K562 (cell line): ENCODE results near the gene RACK1. TPM values are rescaled to one million over a fixed set of nuclear protein-coding genes. Genes with fewer than 3 reads are reported as not detected.

Experiments used
- ATAC-seq: fragments of 200-7000 bp; cut with Tn5 transposase; 3 replicates; pipeline ENCODE4 v1.9.1; 2020; ENCODE audit warnings: moderate library complexity
- BruUV-seq: library from RNA; stranded (reverse); fragments of 400-500 nt; replicated peaks from 2 replicates; lab custom pipeline; 2021; lab: Mats Ljungman, UMichigan
- CTCF ChIA-PET: fragments of 300-600 bp; formaldehyde crosslinking; extraction: SDS; loops from one replicate; lab custom pipeline; 2021; ENCODE audit warnings: low intra/inter-chr PET ratio; lab: Yijun Ruan, JAX
- POLR2A ChIA-PET: fragments of 300-600, 350-650 bp; sonication (Branson Sonifier 250); formaldehyde crosslinking; extraction: SDS; loops from one replicate; lab custom pipeline; 2021; ENCODE audit warnings: antibody characterized with exemption, inconsistent platforms; lab: Yijun Ruan, JAX
- DNase-seq, 4 experiments: peaks; one replicate each; pipeline versions ENCODE4 v3.0.0 to v3.0.0-alpha.2; 2011 to 2018; ENCODE audit warnings: low spot score in 3 of 4, mixed read lengths in 3 of 4; ENCODE audit errors: extremely low read depth in 1 of 4
- FAIRE-seq: peaks from 2 replicates; lab custom pipeline; 2011; peaks lifted over from hg19 to GRCh38; lab: Jason Lieb, UNC
- H2AFZ ChIP-seq: 2 replicates; pipeline ENCODE4 v1.6.0; 2011; ENCODE audit warnings: low read depth, low read length, control low read depth, inconsistent platforms
- H3K27ac ChIP-seq: fragments of 200-600 bp; 3 replicates; pipeline ENCODE4 v1.8.0; 2011; ENCODE audit warnings: low read depth, mild to moderate bottlenecking, control low read depth, inconsistent platforms, low read length, moderate library complexity, mixed read lengths; ENCODE audit errors: extremely low read depth
- H3K27me3 ChIP-seq, 2 experiments: fragments of 300-600 bp in 1 of 2; 2 replicates in 1 of 2; 3 replicates in 1 of 2; pipeline versions ENCODE4 v1.6.0 to v1.8.0; 2011; ENCODE audit warnings: inconsistent platforms in 2 of 2, low read length in 2 of 2, mild to moderate bottlenecking in 1 of 2, mixed read lengths in 1 of 2, moderate library complexity in 1 of 2; ENCODE audit not compliant: control insufficient read depth in 2 of 2, insufficient read depth in 2 of 2
- H3K36me3 ChIP-seq: fragments of 300-600 bp; 3 replicates; pipeline ENCODE4 v1.8.0; 2011; ENCODE audit warnings: mild to moderate bottlenecking, low read length, inconsistent platforms; ENCODE audit not compliant: control insufficient read depth, insufficient read depth
- H3K4me1 ChIP-seq, 2 experiments: fragments of 200-600 bp in 1 of 2; replicated peaks in 1 of 2; 2 replicates in 1 of 2; 3 replicates in 1 of 2; pipeline versions ENCODE4 v1.5.1 to v1.8.0; 2011; ENCODE audit warnings: inconsistent platforms in 2 of 2, low read length in 2 of 2, mild to moderate bottlenecking in 1 of 2, mixed read lengths in 1 of 2, moderate library complexity in 1 of 2; ENCODE audit not compliant: control insufficient read depth in 2 of 2, insufficient read depth in 2 of 2
- H3K4me2 ChIP-seq: 2 replicates; pipeline ENCODE4 v1.6.1; 2011; ENCODE audit warnings: low read length, control low read depth, inconsistent platforms, mixed read lengths; ENCODE audit not compliant: insufficient read depth
- H3K4me3 ChIP-seq: fragments of 200-600 bp; sonication (generic), shearing (Covaris generic); 2 replicates; pipeline ENCODE4 v1.5.1; 2016; ENCODE audit warnings: control low read depth, inconsistent platforms
- H3K79me2 ChIP-seq: fragments of 200-600 bp; 3 replicates; pipeline ENCODE4 v1.8.0; 2011; ENCODE audit warnings: low read length, inconsistent platforms; ENCODE audit not compliant: control insufficient read depth, insufficient read depth
- H3K9ac ChIP-seq, 2 experiments: 2 replicates each; pipeline versions ENCODE4 v1.6.0 to v1.6.1; 2011; ENCODE audit warnings: low read depth in 2 of 2, low read length in 2 of 2, control low read depth in 1 of 2, inconsistent platforms in 1 of 2, mild to moderate bottlenecking in 1 of 2, mixed read lengths in 1 of 2; ENCODE audit not compliant: insufficient read depth in 1 of 2
- H3K9me1 ChIP-seq: one replicate; pipeline ENCODE4 v1.6.0; 2011; ENCODE audit warnings: inconsistent platforms, mild to moderate bottlenecking, low read length, moderate library complexity; ENCODE audit not compliant: control insufficient read depth, insufficient read depth
- H3K9me3 ChIP-seq: replicated peaks from 2 replicates; pipeline ENCODE4 v1.5.1; 2011; ENCODE audit warnings: low read depth, low read length, inconsistent platforms; ENCODE audit not compliant: control insufficient read depth, insufficient read depth
- H4K20me1 ChIP-seq: replicated peaks from 2 replicates; pipeline ENCODE4 v1.6.1; 2011; ENCODE audit warnings: low read length, inconsistent platforms, mixed read lengths; ENCODE audit not compliant: control insufficient read depth, insufficient read depth
- ATF6 ChIP-seq: sonication (generic); formaldehyde crosslinking; IDR thresholded peaks from 2 replicates; pipeline ENCODE4 v1.4.0; 2020; ENCODE audit warnings: mild to moderate bottlenecking, missing genetic modification reagents
- CBX5 ChIP-seq: IDR thresholded peaks from 2 replicates; pipeline ENCODE4 v1.6.1; 2014; ENCODE audit warnings: low read depth, borderline replicate concordance
- CREB1 ChIP-seq, 2 experiments: sonication (generic) in 1 of 2; formaldehyde crosslinking in 1 of 2; IDR thresholded peaks; 2 replicates each; pipeline versions ENCODE4 v1.6.1 to v1.8.0; 2012 to 2022; ENCODE audit warnings: inconsistent platforms in 1 of 2, mild to moderate bottlenecking in 1 of 2, missing genetic modification reagents in 1 of 2, moderate library complexity in 1 of 2
- DEAF1 ChIP-seq: fragments of 450-650 bp; formaldehyde crosslinking; IDR thresholded peaks from 2 replicates; pipeline ENCODE4 v1.4.0; 2020; ENCODE audit warnings: mild to moderate bottlenecking, moderate library complexity
- ELK1 ChIP-seq: sonication (generic); formaldehyde crosslinking; IDR thresholded peaks from 2 replicates; pipeline ENCODE4 v1.8.1; 2022; ENCODE audit warnings: missing genetic modification reagents
- FOS ChIP-seq: IDR thresholded peaks from 3 replicates; pipeline ENCODE4 v1.6.1; 2011; ENCODE audit not compliant: insufficient read length; ENCODE audit errors: extremely low read depth
- POLR3G ChIP-seq: IDR thresholded peaks from 2 replicates; pipeline ENCODE4 v1.6.1; 2011; ENCODE audit not compliant: insufficient read length, insufficient replicate concordance; ENCODE audit errors: extremely low read depth
- RUNX1 ChIP-seq: sonication (generic); IDR thresholded peaks from 2 replicates; pipeline ENCODE4 v1.6.1; 2016; ENCODE audit warnings: antibody characterized with exemption, low read depth
- ZBTB12 ChIP-seq: fragments of 250-450 bp; sonication (Bioruptor Pico); IDR thresholded peaks from 2 replicates; pipeline ENCODE4 v1.4.0; 2020
- ZKSCAN3 ChIP-seq: fragments of 250-450 bp; sonication (Bioruptor Pico); IDR thresholded peaks from 2 replicates; pipeline ENCODE4 v1.4.0; 2020
- ZNF140 ChIP-seq: fragments of 250-450 bp; sonication (Bioruptor Pico); IDR thresholded peaks from 2 replicates; pipeline ENCODE4 v1.8.0; 2021; ENCODE audit warnings: moderate library complexity, mild to moderate bottlenecking, inconsistent platforms
- ZNF695 ChIP-seq: fragments of 450-650 bp; formaldehyde crosslinking; IDR thresholded peaks from 2 replicates; pipeline ENCODE4 v1.4.0; 2020; ENCODE audit warnings: mild to moderate bottlenecking, moderate library complexity
- whole genome bisulfite sequencing: fragments of 100-300 bp; shearing (Covaris generic); methylation state at CpG from one replicate; pipeline ENCODE4 v1.1.6; 2016; ENCODE audit warnings: low coverage, mixed read lengths; ENCODE audit not compliant: insufficient coverage; ENCODE audit errors: missing lambda C conversion rate; 5-methylcytosine and 5-hydroxymethylcytosine counted together
- in situ Hi-C: fragments of 300-500 bp; cut with MboI; formaldehyde crosslinking; loops from 4 replicates; pipeline ENCODE4 v1.15.0; 2018; ENCODE audit warnings: inconsistent platforms, mixed read lengths
- intact Hi-C: fragments of 100-400 bp; cut with micrococcal nuclease; formaldehyde crosslinking; loops from 2 replicates; pipeline ENCODE4 v1.14.2; 2022
- polyA plus RNA-seq, 8 experiments: library from polyadenylated mRNA; depleted of rRNA in 4 of 8; stranded (reverse) in 5 of 8; unstranded in 3 of 8; fragments of >200 nt; fragmentation: Nextera tagmentation in 2 of 8; fragmentation: Illumina TruSeq in 1 of 8; extraction: Ambion mirVana in 2 of 8; extraction: Trizol in 1 of 8; gene quantifications; 2 replicates each; pipeline versions ENCODE4 v1.2.1 to v1.2.3, GENCODE V29; 2011 to 2014; ENCODE audit warnings: inconsistent platforms in 1 of 8, missing spikeins in 1 of 8
- total RNA-seq, 7 experiments: library from RNA; depleted of rRNA in 6 of 7; stranded (reverse); fragments of >200 nt in 6 of 7; fragmentation: Illumina TruSeq in 2 of 7; extraction: Trizol in 2 of 7; gene quantifications; 2 replicates each; pipeline versions ENCODE4 v1.2.1 to v1.2.3, GENCODE V29; 2011 to 2021; ENCODE audit warnings: low replicate concordance in 1 of 7

Gene RACK1
- total and polyA plus RNA-seq, 9 of the 15 experiments (the other 6 are each of a cell fraction or from before 2014, with no cell fraction given) = 2,303 to 5,311 (median 3,833) TPM

GRCh38 chr5:181211208-181211607, 32.5 kb downstream of the RACK1 start:
- Histone ChIP-seq H3K36me3 (no peaks in the 10 kb centered on the region), H3K27ac (no peak overlapping the region), H3K4me1 (peaks cover 6 to 17% of the 10 kb centered on the region in 2 experiments; a peak in 4 of 5 replicates), H3K4me3 (no peak overlapping the region), H4K20me1 (no peaks in the 10 kb centered on the region), H3K27me3 (no peaks in the 10 kb centered on the region), H3K79me2 (no peaks in the 10 kb centered on the region), H3K9me1 (no peaks in the 10 kb centered on the region), H3K9me3 (no peaks in the 10 kb centered on the region), H2AFZ (no peak overlapping the region), H3K9ac (no peak overlapping the region), H3K4me2 (no peak overlapping the region)
- ChIA-PET POLR2A (interaction anchor here (1.1 kb wide), 1 partner anchor 11 kb away, joined by 4 read pairs; no protein-coding TSS in a partner anchor), CTCF (interaction anchor here (0.6 kb wide), 1 partner anchor 52 kb away, joined by 3 read pairs; no protein-coding TSS in a partner anchor)
- WGBS = 23% methylated on average over 7 of the region's 7 CpGs
- FAIRE-seq = no peak
- BruUV-seq = no TSS peak
- peak in 3 of 4 experiments; percentile 28 to 46 (median 46) for DNase-seq
- in situ Hi-C loops = no loop called here
- intact Hi-C loops = no loop called here
- ATAC-seq = no peak
- TF ChIP-seq ATF6 (CRISPR knock-in tag) = no peak
- no peak for TF ChIP-seq ZNF695 (CRISPR knock-in tag)
- TF ChIP-seq RUNX1 = no peak
- TF ChIP-seq CBX5 = no peak
- TF ChIP-seq DEAF1 = no peak
- no peak for TF ChIP-seq ZNF140
- no peak for TF ChIP-seq FOS
- TF ChIP-seq CREB1 (IDR thresholded peaks at IDR 0.05) = no peak
- TF ChIP-seq CREB1 (CRISPR knock-in tag; IDR thresholded peaks at IDR 0.05) = no peak
- no peak for TF ChIP-seq POLR3G
- no peak for TF ChIP-seq ELK1 (CRISPR knock-in tag)
- TF ChIP-seq ZKSCAN3 (CRISPR knock-in tag) = no peak
- no peak for TF ChIP-seq ZBTB12 (CRISPR knock-in tag)
